Stimulated activated CD4-positive, alpha-beta T cell treated with anti-CD3 and anti-CD28 coated beads, TNF-alpha, amount 100 ng/mL, for 4 hours (primary cell): ENCODE data around the gene TIMM8A.
A peak's percentile ranks its signal among the peaks of the same experiment; 100 is the strongest.

Experiments
- DNase-seq, 3 experiments: peaks; one replicate each; pipeline ENCODE4 v3.0.0-alpha.2; 2020; ENCODE audit warnings: low read depth in 3 of 3

TIMM8A gene, protein sequence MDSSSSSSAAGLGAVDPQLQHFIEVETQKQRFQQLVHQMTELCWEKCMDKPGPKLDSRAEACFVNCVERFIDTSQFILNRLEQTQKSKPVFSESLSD

DNA sequence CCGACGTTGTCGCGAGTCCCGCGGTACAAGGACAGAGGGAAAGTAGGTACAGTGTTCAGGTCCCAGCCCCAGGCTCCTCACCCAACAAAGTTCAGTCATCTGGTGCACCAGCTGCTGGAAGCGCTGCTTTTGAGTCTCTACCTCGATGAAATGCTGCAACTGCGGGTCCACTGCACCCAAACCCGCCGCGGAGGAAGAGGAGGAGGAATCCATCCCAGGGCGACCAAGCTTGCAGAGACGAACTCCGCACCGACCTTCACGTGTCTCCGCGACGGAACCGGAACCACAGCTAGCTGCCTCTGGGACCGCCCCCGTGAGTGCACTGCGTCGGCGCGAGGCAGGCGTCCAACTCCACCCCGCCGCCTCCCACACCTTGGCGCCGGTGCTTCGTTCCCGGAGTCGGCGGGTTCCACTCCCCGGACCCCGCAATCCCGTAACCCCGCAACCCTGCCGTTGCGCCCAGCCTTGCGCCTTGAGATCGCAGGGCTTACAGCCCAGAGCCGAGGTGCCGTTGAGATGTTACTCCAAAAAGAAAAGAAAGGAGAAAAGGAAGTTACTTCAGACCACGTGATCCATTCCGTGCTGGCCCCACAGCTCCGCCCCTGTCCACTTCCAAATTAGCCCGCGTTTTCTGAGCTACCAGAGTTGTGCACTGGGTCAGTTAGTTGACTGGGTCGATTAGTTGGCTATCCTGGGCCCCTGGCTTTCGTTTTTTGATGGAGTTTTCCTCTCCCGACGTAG lies at the start of gene TIMM8A:
TSS of gene TIMM8A (minus strand) at position 291 of the 741 bp plus-strand sequence. CDS start at position 213, 78 bp downstream.
- DNase-seq: peak; percentile 55 to 58 (median 56)

DNA sequence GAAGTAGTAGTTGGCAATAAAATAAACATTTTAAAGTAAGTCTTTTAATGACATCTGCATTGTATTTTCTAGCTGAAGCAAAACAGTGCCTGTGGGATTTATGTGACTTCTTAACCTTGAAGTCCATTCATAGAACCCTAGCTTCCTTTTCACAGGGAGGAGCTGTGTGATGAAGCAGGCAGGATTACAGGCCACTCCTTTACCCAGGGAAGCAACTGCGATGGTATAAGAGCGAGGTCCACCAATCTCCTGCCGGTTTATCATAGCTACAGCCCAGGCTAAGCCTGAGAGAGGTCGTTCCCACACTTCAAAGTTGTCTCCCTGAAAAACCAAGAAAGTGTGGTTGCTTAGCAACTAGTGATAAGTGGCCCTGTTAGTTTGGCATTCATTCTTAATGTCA lies 49.2 kb upstream of the TIMM8A start:
- no peak for DNase-seq

DNA sequence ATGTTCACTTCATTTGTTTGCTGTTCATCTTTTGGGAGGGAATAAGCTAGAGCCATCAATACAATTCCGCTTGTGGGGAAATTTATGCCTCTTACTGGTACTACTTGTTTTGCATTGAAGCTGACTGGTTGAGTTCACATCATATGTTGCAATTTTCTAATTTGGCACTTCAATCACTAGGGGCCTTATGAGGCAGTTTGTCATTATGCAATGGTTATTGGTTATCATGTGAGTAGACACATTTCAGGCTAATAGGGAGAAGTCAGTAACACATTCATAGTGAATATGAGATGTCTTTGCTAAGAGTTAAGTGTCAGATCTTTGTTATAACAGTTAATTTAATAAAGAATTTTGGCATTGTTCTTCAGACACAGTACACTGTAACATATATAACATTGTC lies 47.2 kb upstream of the TIMM8A start:
- DNase-seq: no peak

DNA sequence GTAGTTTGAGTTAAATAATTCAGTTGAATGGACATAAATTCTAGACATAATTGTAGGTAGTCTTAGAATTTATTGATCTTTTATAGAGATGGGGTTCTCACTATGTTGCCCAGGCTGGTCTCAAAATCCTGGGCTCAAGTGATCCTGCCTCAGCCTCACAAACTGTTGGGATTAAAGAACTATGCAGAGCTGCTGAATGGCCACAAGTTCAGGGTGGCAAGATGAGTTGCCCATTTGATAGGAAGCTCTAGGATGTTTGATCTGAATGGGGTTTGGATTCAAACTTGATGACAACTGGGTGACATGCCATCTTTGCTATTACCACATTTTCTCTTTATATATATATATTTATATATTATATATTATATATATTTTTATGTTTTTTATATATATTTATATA lies 45.8 kb upstream of the TIMM8A start:
- no peak for DNase-seq

DNA sequence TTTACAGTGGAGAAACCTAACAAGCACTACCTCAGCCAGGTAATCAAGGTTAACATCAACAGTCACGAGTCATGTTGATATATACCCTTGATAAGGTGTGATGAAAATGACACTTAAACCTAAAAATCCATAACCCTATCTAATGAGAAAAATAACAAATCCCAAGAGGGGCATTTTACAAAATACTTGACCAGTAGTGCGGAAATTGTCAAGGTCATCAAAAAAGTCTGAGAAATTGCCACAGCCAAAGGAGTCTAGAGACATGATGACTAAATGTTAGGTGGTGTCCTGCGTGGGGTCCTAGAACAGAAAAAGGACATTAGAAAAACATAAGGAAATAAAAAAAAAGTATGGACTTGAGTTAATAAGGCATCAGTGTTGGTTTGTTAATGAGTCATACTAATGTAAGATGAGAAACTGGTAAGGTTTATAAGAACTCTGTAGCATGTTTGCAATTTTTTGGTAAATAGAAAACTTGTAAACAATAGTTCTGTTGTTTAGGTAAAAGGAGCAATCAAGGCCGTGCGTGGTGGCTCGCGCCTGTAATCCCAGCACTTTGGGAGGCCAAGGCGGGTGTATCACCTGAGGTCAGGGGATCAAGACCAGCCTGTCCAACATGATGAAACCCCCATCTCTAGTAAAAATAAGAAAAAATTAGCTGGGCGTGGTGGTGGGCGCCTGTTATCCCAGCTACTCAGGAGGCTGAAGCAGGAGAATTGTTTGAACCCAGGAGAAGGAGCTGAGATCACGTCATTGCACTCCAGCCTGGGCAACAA lies 45.2 kb upstream of the TIMM8A start:
- DNase-seq: no peak

DNA sequence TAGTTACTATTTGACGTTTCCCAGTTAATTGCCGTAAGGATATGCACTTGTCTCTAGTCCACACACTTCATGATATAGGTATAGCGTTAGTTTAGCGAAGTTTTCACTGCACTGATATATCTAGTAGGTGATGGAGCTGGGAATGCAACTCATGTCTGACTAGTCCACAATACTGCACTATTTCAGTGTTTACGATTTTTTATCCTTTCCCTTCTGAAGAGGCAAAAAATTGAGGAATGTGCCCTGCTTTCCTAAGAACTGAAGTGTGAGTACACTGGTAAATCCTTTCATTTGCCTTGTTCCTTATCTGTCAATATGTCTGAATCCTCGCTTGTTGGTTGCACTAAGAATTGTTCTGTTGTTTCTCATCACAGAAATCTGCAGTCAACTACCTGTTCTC lies 43.3 kb upstream of the TIMM8A start:
- no peak for DNase-seq

DNA sequence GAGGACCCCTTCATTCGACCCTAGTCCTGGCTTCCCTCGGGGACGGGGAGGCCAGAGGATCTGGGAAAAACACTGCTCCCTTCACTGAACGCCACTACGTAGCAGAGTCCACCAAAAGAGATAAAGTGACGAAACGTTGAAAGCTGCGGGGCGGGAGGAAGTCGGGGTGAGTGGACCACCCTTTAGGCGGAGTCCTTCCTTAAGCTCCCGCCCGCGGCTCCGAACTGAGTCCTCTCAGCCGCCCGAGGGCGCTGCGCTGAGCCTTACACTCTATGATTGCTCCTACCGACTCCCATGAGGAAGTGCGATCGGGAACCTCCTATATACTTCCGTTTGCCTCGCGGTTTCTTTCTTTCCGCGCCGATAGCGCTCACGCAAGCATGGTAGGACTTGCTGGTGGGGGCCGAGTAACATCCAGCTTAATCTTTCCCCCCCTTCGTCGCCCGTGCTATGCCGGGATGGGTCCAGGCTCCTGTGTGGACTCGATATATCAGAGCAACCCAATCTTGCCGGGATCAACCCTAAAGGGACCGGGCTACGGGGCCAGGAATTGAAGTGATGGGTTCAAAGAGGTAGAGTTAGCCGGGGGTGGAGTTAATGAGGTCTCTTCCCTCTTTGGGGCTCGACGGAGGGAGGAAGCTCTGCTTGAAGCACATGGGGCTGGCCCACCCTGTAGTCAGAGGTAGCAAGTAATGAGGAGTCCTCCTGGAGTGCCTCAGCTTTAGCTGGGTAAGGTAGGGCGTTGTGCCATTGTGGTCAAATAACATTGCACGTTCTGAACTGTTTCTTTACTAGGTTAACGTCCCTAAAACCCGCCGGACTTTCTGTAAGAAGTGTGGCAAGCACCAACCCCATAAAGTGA lies 42.4 kb upstream of the TIMM8A start, which contains the start of gene RPL36A:
TSS of gene RPL36A (plus strand) at position 348 of the 862 bp plus-strand sequence. CDS start at position 381, 33 bp downstream.
- DNase-seq: peak; percentile 50 to 72 (median 70)

DNA sequence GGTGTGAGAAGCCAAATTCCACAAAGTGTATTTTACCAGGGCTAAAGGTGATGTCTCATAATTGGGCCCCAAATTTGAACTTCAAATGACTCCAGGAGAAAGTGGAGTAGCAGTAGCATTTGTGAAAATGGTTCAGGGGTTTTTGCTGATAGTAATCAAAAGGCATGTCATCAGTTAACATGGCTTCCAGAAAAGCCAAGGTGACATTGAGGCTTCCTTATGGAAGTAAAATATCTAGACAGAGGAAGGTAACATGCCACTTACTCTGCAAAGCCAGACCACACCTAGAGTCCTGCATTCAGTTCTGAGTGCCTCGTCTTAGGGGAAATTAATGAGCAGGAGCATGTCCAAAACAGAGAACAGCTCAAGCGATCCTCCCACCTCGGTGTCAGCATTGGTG lies 40.1 kb upstream of the TIMM8A start:
- DNase-seq: no peak

DNA sequence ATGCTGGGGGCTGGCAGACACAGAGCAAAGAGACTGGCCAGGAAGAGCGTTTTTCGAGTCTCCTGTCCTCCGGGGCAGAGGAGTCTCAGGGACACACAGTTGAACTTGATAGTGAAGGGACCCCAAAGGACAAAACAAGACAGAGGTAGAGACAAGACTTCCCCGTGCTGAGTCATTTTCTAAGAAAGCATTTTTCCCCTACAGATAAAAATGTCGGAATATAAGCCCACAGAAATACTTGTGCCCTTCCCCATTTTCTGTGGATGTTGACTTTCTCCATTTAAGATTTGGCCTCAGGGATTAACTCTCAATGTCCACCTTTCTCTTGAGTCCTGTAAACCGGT lies 38.0 kb upstream of the TIMM8A start:
- DNase-seq: no peak

DNA sequence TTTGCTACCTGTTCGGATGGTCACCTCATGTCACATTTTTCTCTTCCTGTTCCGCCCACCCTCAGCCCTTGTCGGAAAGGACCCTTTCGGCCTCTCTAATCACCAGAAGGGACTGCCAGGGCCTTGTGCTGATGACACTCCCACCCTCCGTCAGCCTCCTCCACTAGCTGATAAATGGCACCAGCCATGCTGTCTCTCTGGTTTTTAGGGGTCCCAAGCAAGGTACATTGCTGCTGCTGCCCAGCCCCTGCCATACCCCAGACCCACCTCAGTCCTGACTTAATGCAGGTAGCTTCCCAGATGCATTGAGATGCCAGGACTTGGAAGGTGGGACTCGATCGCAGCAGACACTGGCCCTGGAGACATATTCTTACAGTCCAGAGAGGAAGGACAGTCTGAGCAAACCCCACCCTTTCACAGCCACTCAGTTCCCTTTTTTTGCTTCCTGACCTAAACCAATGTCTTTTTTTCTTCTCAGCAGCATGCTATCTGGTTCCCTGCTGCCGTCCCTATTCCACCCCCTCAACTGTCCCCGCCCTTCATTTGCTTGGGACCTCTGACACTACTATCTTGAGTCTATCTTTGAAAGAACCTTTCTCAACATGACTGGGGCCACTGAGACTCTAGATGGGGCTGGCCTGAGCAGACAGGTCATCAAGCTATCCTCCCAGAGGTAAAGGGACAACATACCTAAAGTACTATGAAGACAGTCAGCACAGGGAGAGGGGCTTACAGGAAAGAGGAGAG lies 37.4 kb upstream of the TIMM8A start, which contains the start of gene BTK:
TSS of gene BTK (minus strand) at position 397 of the 747 bp plus-strand sequence. CDS start 10,907 bp downstream, outside the sequence.
- no peak for DNase-seq

DNA sequence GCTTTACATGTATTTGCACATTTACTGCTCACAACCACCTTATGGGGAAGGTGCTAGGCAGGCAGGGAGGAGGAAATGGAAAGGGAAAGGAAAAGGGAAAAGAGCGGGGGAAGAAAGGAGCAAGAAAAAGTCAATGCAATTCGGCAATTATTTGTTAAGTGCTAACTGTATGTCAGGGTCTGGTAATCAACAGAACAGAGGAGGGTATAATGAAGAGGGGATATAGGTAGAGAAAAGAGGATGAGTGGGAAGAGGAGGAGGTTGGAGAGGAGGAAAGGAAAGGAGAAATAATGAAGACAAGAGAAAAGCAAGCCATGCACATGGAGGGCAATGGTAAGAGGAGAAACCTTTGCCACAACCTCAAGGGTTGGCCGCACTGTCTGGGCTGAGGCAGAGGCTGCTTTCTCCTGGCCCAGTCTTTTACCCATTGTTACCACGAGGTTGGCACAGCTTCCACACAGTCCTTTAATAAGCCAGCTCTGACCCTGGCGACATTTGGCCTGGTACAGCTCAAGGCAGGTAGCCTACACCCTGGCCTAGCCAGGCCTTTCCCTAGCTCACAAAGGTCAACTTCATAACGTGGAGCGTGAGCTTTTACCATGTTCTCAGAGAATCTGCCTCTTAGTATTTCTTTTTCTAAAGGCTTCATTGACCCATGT lies 36.6 kb upstream of the TIMM8A start:
- DNase-seq: no peak

DNA sequence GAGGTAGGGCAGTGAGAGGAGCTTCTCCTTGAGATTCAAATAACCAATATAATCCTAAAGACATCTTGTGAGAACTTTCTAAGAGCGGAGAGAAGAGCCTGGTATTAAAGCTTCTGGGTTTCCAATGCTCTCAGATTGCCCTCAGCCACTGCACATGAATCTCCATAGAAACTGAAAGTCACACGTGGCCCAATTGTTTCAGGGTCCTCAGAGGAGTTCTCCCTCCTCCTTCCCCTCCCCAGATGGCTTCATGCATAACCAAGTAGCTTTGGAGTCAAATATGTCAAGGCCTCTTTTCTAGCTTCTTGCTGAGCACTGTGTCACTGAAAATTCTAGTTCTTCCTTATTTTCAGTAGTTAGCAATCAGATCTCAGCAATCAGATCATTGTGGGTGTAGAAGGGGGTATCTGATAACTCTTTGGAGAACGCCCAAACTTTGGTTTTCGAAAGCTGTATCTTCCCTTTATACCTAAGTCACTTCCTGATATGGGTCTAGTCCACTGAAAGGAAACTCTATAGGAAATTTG lies 35.2 kb upstream of the TIMM8A start:
- DNase-seq: no peak

DNA sequence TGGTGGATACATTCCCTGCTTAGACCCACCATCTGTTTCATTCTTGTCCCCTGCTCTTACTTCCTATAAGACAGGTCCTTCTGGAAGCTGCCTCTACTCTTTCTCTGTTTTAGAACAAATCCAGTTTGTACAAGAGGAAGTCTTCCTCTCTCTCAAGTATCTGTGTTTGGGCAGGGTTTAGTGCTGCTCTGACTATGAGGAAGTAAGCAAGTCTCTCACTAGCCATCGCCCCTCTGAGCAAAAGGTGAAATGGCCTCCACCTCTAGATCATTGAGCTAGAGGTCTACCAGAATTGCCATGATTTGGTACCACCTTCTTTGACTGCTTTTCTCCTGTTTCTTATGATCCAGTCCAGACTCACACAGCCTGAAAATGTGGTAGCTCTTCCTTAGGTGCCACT lies 29.0 kb upstream of the TIMM8A start:
- DNase-seq: no peak

DNA sequence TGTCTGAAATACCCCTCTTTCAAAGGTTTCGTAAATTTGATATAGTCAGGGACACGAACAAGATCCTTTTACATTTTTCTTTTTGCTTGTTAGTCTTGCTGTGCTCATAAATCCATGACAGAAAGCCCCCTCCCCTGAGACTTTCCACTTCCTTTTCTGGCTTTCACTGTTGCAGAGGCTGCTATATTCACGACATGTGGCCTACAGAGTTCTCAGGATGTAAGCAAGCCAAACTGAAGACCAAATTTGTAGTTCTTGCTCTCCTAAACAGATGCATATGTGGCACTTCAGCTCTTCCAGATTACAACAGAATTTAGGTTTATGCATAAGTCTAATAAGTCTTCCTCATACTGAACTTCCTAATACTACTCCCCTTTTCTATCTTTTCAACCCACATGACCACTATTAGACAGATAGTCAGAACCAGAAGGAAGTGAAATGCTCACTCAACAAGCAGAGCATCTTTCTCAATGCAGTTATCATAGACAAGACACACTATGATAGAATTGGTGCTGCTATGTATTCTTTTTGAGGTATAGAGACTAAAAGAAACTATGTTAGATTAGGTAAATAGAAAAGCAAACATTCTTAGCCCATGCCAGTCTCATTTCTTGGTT lies 22.5 kb upstream of the TIMM8A start:
- DNase-seq: no peak

DNA sequence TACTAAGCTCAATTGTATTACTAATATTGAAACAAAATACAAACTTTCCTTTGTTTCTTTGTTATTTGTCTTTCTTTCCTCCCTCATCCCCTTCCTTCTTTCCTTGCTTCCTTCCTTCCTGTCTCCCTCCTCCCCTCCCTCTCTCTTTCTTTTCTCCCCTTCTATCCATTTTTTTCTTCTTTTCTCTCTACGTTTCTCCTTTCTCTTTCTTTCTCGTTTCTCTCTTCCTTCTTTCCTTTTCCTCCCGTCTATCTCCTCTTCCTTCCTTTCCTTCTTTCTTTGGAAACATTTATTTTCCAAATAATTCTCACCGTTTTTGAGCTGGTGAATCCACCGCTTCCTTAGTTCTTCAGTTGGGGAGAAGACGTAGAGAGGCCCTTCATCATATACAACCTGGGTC lies 21.1 kb upstream of the TIMM8A start:
- no peak for DNase-seq

DNA sequence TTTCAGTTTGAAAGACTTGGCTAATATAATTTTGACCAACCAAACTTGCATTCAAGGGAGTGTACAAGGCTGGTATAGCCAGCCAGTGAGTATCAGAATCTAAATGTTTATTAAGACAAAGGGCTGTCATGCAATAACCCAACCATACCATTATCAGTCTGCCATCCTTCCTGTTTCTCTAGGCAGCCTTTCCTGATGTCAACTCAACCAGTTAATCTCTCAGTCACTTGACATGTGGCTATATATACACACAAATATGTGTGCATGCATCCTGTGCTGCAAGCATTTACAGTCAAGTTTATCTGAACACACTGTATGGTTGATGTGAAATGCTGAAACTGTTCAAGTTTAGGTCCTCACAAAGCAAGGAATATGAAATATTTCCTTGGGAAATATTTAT lies 20.3 kb upstream of the TIMM8A start:
- DNase-seq: no peak

DNA sequence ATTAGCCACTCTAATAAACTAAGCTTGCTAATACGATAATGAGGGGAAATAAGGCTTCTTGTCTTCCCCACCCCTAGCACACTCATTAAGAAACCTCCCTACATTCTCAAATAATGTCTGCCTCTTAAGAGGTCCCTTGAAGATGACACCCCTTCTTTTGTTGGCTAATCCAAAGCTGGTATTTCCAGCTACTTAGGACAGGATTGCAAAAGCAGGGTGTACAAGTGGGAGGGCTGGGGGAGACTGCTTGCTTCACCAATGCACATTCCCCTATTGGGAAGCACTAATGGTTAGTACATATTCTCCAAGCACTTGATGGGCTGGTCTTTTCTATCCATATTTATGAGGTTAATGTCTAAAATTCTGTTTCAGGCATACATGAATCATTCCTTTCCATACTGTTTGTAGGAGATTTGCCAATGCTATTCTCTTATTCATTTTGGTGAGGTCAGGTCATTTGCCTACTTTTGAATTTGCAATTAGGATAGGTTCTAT lies 16.8 kb upstream of the TIMM8A start:
- no peak for DNase-seq

DNA sequence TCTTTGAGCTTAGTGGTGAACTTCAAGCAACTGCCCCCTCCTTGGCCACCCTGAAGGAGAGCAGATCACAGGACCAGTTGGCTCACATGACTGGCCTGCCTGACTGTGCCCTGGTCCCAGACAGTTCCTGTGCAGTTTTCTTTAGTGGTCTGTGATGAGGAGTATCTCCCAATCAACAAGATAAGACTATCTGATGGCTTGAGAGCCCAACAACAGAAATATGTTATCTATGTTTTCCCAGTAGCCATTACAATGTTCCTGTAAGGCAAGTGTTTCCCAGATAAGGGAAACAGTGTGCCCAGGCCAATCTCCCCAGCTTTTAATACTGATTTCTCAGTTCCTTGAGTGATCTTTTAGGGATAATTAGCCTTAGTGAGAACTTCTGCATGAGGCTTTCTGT lies 14.2 kb upstream of the TIMM8A start:
- DNase-seq: no peak

DNA sequence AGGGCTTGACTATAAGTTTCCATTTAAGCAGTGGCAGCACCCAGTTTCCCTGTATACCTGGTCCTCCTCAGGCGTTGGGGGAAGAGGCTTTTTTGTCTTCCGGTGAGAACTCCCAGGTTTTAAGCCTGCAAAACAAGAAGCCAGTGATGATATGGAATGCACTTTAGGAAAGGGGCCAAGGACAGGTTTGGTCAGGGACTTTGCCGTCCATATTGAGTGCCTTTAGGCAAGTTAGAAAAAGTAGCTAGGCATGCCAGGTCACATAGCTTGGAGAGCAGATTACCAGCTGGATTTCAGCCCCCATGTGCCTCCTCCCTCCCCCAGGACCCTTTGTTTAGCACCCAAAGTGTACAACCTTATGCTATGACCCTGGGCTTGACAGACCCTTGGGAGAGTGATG lies 13.6 kb upstream of the TIMM8A start:
- DNase-seq: no peak

DNA sequence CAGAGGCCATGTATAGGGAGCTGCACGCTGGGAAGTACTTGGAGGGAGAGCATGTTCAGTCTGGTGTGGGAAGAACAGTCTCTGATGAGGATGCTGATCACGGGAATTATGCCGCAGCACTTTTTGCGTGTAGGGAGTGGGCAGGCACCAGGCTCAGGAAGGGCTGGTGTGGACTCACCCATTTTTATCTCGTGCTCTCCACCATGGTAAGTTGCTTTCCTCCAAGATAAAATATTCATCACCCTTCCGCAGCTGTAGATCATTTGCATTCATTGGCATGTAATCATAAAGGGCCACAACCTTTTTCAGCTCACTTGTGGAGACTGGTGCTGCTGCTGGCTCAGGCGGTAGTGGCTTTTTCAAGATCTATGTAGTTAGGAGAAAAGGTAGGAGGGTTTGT lies 11.8 kb upstream of the TIMM8A start:
- no peak for DNase-seq
